Liver (tissue), 9 donors: ENCODE data around the gene ART5. TPM values are rescaled to one million over a fixed set of nuclear protein-coding genes. Genes with fewer than 3 reads are reported as not detected.

Experiments used
- DNase-seq: peaks from one replicate; pipeline ENCODE4 v3.0.0-alpha.2; 2017; ENCODE audit warnings: low spot score
- H3K27ac ChIP-seq, 2 donors: one replicate each; pipeline ENCODE4 v1.7.0; 2013; ENCODE audit warnings: inconsistent platforms in 2 of 2, low read length in 2 of 2, control low read depth in 1 of 2, low read depth in 1 of 2, mild to moderate bottlenecking in 1 of 2
- H3K27me3 ChIP-seq, 4 donors: one replicate each; pipeline versions ENCODE4 v1.6.1 to v1.7.0; 2013; ENCODE audit warnings: low read length in 3 of 4, inconsistent platforms in 1 of 4, mild to moderate bottlenecking in 1 of 4, moderate library complexity in 1 of 4; ENCODE audit not compliant: control insufficient read depth in 4 of 4, insufficient read depth in 4 of 4
- H3K36me3 ChIP-seq, 4 donors: one replicate each; pipeline versions ENCODE4 v1.6.1 to v1.7.0; 2013; ENCODE audit warnings: low read length in 3 of 4, mild to moderate bottlenecking in 3 of 4, low read depth in 1 of 4, moderate library complexity in 1 of 4; ENCODE audit not compliant: control insufficient read depth in 4 of 4, insufficient read depth in 3 of 4
- H3K4me1 ChIP-seq, 4 donors: one replicate each; pipeline versions ENCODE4 v1.6.1 to v1.7.0; 2013; ENCODE audit warnings: low read length in 3 of 4, mild to moderate bottlenecking in 3 of 4, moderate library complexity in 1 of 4; ENCODE audit not compliant: control insufficient read depth in 4 of 4, insufficient read depth in 4 of 4
- H3K4me3 ChIP-seq, 3 donors: one replicate each; pipeline versions ENCODE4 v1.6.1 to v1.7.0; 2013; ENCODE audit warnings: low read length in 3 of 3, control low read depth in 1 of 3, low read depth in 1 of 3, mild to moderate bottlenecking in 1 of 3
- H3K9ac ChIP-seq, 2 donors: one replicate each; pipeline ENCODE4 v1.7.0; 2013; ENCODE audit warnings: low read length in 2 of 2, mild to moderate bottlenecking in 2 of 2, moderate library complexity in 2 of 2, control low read depth in 1 of 2, low read depth in 1 of 2
- H3K9me3 ChIP-seq, 4 donors: one replicate each; pipeline versions ENCODE4 v1.6.1 to v1.7.0; 2013; ENCODE audit warnings: low read length in 3 of 4; ENCODE audit not compliant: control insufficient read depth in 4 of 4
- EGR1 ChIP-seq, 2 donors: IDR thresholded peaks; 2 replicates each; pipeline ENCODE4 v1.6.1; 2016 to 2018; ENCODE audit warnings: antibody characterized with exemption in 2 of 2, low read depth in 2 of 2
- FOXA1 ChIP-seq: IDR thresholded peaks from 2 replicates; pipeline ENCODE4 v1.6.1; 2016; ENCODE audit warnings: antibody characterized with exemption
- FOXA2 ChIP-seq: IDR thresholded peaks from 2 replicates; pipeline ENCODE4 v1.6.1; 2016; ENCODE audit warnings: antibody characterized with exemption
- GABPA ChIP-seq, 2 donors: IDR thresholded peaks in 1 of 2; conservative IDR thresholded peaks in 1 of 2; 2 replicates each; pipeline ENCODE4 v1.6.1; 2016; ENCODE audit warnings: antibody characterized with exemption in 2 of 2, mild to moderate bottlenecking in 1 of 2, moderate library complexity in 1 of 2
- HNF4A ChIP-seq, 2 donors: conservative IDR thresholded peaks; 2 replicates each; pipeline ENCODE4 v1.6.1; 2016; ENCODE audit warnings: antibody characterized with exemption in 2 of 2, mild to moderate bottlenecking in 2 of 2
- HNF4G ChIP-seq: IDR thresholded peaks from 2 replicates; pipeline ENCODE4 v1.6.1; 2016; ENCODE audit warnings: antibody characterized with exemption
- JUND ChIP-seq, 2 donors: IDR thresholded peaks; 2 replicates each; pipeline ENCODE4 v1.6.1; 2016; ENCODE audit warnings: antibody characterized with exemption in 2 of 2
- NR2F2 ChIP-seq: IDR thresholded peaks from 2 replicates; pipeline ENCODE4 v1.6.1; 2016; ENCODE audit warnings: antibody characterized with exemption
- RAD21 ChIP-seq, 2 donors: IDR thresholded peaks; 2 replicates each; pipeline ENCODE4 v1.6.1; 2016; ENCODE audit warnings: antibody characterized with exemption in 2 of 2, mild to moderate bottlenecking in 2 of 2
- RXRA ChIP-seq, 2 donors: IDR thresholded peaks; 2 replicates each; pipeline ENCODE4 v1.6.1; 2017 to 2018; ENCODE audit warnings: antibody characterized with exemption in 2 of 2, mild to moderate bottlenecking in 1 of 2
- SP1 ChIP-seq: IDR thresholded peaks from 2 replicates; pipeline ENCODE4 v1.6.1; 2018; ENCODE audit warnings: antibody characterized with exemption, mild to moderate bottlenecking
- TAF1 ChIP-seq: conservative IDR thresholded peaks from 2 replicates; pipeline ENCODE4 v1.6.1; 2016; ENCODE audit warnings: antibody characterized with exemption, mild to moderate bottlenecking
- YY1 ChIP-seq: IDR thresholded peaks from 2 replicates; pipeline ENCODE4 v1.6.1; 2016; ENCODE audit warnings: antibody characterized with exemption, mild to moderate bottlenecking
- WGBS: extraction: QIAGEN DNeasy Blood & Tissue Kit; methylation state at CpG from one replicate; pipeline ENCODE4 v1.1.7; 2013; 5-methylcytosine and 5-hydroxymethylcytosine counted together
- polyA plus RNA-seq, 2 donors: library from polyadenylated mRNA; stranded (reverse) in 1 of 2; unstranded in 1 of 2; fragments of 200-250 nt in 1 of 2; fragments of >200 nt in 1 of 2; fragmentation: Nextera tagmentation in 1 of 2; extraction: Ambion mirVana in 1 of 2; gene quantifications; one replicate each; pipeline versions ENCODE4 v1.2.1 to v1.2.3, GENCODE V29; 2013 to 2015
- total RNA-seq, 2 donors: library from RNA; depleted of rRNA; stranded (reverse); fragments of >200 nt; gene quantifications; one replicate each; pipeline ENCODE4 v1.2.3, GENCODE V29; 2014
- TF ChIP-seq, protein P1 (sequence below): IDR thresholded peaks from 2 replicates; pipeline ENCODE4 v1.6.1; 2016; ENCODE audit warnings: antibody characterized with exemption
- TF ChIP-seq, protein P2 (sequence below): IDR thresholded peaks from 2 replicates; pipeline ENCODE4 v1.6.1; 2016; ENCODE audit warnings: antibody characterized with exemption
- TF ChIP-seq, protein P3 (sequence below): IDR thresholded peaks from 2 replicates; pipeline ENCODE4 v1.6.1; 2016; ENCODE audit warnings: antibody characterized with exemption
- TF ChIP-seq, protein P4 (sequence below): fragments of 150-350 bp; IDR thresholded peaks from 2 replicates; pipeline ENCODE4 v1.5.1; 2017; ENCODE audit warnings: improper control_type of control experiment, low read depth, low read length; ENCODE audit not compliant: missing input control
- TF ChIP-seq, protein P5 (sequence below): IDR thresholded peaks from 2 replicates; pipeline ENCODE4 v1.6.1; 2016; ENCODE audit warnings: antibody characterized with exemption, mild to moderate bottlenecking
- donor health status: healthy.
- donor health status: healthy.
- donor health status: healthy.
- donor health status: healthy.
- donor health status: healthy.

The ART5 gene
- total and polyA plus RNA-seq, 4 donors, result 0.17 to 0.93 TPM; not detected in 2

DNA sequence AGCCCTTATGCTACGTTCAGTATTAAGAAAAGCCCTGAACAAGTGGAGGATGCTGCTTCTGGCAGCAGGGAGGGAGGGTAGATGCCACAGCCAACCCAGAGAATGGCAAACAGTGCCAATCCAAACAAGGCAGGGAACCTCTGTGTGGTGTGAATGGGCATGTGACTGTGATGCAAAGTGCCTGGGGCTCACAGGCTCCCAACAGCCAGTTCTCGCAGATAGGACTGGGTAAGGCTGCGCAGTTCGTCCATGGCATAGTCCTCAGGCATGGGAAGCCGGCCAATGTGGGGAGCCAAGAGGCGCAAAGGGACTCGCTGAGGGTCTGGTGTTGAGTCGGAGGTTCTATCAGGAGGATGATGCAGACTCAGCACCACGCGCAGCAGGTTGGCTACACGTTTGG is 34.2 kb upstream of the ART5 start:
- DNase-seq, result no peak
- TF ChIP-seq SP1 (no peak), HNF4A (conservative IDR thresholded peaks at IDR 0.05) (no peak), EGR1 (IDR thresholded peaks at IDR 0.05; ENCODE audit: low read depth in 2 of 2) (no peak), RXRA (IDR thresholded peaks at IDR 0.05) (no peak), NR2F2 (no peak), JUND (IDR thresholded peaks at IDR 0.05) (no peak), RAD21 (IDR thresholded peaks at IDR 0.05) (no peak), TAF1 (no peak), HNF4G (no peak)
- TF ChIP-seq, protein P1, sequence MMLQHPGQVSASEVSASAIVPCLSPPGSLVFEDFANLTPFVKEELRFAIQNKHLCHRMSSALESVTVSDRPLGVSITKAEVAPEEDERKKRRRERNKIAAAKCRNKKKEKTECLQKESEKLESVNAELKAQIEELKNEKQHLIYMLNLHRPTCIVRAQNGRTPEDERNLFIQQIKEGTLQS, result no peak
- TF ChIP-seq, protein P2, sequence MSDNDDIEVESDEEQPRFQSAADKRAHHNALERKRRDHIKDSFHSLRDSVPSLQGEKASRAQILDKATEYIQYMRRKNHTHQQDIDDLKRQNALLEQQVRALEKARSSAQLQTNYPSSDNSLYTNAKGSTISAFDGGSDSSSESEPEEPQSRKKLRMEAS, result no peak
- TF ChIP-seq, protein P3, sequence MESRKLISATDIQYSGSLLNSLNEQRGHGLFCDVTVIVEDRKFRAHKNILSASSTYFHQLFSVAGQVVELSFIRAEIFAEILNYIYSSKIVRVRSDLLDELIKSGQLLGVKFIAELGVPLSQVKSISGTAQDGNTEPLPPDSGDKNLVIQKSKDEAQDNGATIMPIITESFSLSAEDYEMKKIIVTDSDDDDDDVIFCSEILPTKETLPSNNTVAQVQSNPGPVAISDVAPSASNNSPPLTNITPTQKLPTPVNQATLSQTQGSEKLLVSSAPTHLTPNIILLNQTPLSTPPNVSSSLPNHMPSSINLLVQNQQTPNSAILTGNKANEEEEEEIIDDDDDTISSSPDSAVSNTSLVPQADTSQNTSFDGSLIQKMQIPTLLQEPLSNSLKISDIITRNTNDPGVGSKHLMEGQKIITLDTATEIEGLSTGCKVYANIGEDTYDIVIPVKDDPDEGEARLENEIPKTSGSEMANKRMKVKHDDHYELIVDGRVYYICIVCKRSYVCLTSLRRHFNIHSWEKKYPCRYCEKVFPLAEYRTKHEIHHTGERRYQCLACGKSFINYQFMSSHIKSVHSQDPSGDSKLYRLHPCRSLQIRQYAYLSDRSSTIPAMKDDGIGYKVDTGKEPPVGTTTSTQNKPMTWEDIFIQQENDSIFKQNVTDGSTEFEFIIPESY, result no peak
- TF ChIP-seq, protein P4, sequence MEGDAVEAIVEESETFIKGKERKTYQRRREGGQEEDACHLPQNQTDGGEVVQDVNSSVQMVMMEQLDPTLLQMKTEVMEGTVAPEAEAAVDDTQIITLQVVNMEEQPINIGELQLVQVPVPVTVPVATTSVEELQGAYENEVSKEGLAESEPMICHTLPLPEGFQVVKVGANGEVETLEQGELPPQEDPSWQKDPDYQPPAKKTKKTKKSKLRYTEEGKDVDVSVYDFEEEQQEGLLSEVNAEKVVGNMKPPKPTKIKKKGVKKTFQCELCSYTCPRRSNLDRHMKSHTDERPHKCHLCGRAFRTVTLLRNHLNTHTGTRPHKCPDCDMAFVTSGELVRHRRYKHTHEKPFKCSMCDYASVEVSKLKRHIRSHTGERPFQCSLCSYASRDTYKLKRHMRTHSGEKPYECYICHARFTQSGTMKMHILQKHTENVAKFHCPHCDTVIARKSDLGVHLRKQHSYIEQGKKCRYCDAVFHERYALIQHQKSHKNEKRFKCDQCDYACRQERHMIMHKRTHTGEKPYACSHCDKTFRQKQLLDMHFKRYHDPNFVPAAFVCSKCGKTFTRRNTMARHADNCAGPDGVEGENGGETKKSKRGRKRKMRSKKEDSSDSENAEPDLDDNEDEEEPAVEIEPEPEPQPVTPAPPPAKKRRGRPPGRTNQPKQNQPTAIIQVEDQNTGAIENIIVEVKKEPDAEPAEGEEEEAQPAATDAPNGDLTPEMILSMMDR, result no peak
- Histone ChIP-seq H3K27me3 (no peaks in the 10 kb centered on the region), H3K9me3 (no peaks in the 10 kb centered on the region), H3K27ac (no peak overlapping the region), H3K9ac (no peak overlapping the region), H3K4me1 (no peaks in the 10 kb centered on the region), H3K36me3 (peaks cover 11 to 87% (median 65%) of the 10 kb centered on the region in 4 donors), H3K4me3 (no peak overlapping the region)
- 97% methylated on average over 11 of the region's 11 CpGs for WGBS

DNA sequence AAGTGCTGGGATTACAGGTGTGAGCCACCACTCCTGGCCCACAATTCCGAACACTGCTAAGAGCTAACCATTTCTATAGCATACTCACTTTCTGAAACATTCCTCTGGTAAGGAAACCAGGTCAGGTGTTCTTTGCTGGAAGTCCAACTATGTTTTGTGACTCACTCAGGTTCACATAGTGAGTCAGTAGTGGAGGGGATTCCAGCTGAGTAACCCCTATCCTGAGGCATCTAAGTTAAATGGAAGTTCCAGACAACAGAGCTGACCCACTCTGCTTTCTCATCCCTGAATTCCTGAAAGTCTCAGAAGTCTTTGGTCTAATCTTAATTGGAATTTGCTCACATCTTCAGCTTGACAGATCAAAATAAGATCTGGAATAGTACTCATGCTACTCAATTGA is 32.4 kb upstream of the ART5 start:
- DNase-seq, result no peak
- Histone ChIP-seq H3K4me3 (no peak overlapping the region), H3K4me1 (no peaks in the 10 kb centered on the region), H3K9me3 (no peaks in the 10 kb centered on the region), H3K36me3 (peaks cover 8 to 79% (median 63%) of the 10 kb centered on the region in 4 donors), H3K27ac (no peak overlapping the region), H3K27me3 (no peaks in the 10 kb centered on the region), H3K9ac (no peak overlapping the region)
- 100% methylated on average over 1 of the region's 1 CpG for WGBS
- TF ChIP-seq JUND (IDR thresholded peaks at IDR 0.05), result no peak
- no peak for TF ChIP-seq RXRA (IDR thresholded peaks at IDR 0.05)
- TF ChIP-seq FOXA2, result no peak
- no peak for TF ChIP-seq EGR1 (IDR thresholded peaks at IDR 0.05; ENCODE audit: low read depth in 2 of 2)
- no peak for TF ChIP-seq GABPA (IDR thresholded peaks at IDR 0.05 in 1 of 2, conservative IDR thresholded peaks at IDR 0.05 in 1 of 2)
- no peak for TF ChIP-seq NR2F2
- TF ChIP-seq, protein P1, result no peak
- TF ChIP-seq, protein P2, result no peak
- TF ChIP-seq SP1, result no peak
- TF ChIP-seq, protein P3, result no peak
- no peak for TF ChIP-seq RAD21 (IDR thresholded peaks at IDR 0.05)
- no peak for TF ChIP-seq HNF4A (conservative IDR thresholded peaks at IDR 0.05)
- no peak for TF ChIP-seq TAF1
- TF ChIP-seq YY1, result no peak
- TF ChIP-seq, protein P4, result no peak
- no peak for TF ChIP-seq FOXA1
- TF ChIP-seq HNF4G, result no peak
- TF ChIP-seq, protein P5, sequence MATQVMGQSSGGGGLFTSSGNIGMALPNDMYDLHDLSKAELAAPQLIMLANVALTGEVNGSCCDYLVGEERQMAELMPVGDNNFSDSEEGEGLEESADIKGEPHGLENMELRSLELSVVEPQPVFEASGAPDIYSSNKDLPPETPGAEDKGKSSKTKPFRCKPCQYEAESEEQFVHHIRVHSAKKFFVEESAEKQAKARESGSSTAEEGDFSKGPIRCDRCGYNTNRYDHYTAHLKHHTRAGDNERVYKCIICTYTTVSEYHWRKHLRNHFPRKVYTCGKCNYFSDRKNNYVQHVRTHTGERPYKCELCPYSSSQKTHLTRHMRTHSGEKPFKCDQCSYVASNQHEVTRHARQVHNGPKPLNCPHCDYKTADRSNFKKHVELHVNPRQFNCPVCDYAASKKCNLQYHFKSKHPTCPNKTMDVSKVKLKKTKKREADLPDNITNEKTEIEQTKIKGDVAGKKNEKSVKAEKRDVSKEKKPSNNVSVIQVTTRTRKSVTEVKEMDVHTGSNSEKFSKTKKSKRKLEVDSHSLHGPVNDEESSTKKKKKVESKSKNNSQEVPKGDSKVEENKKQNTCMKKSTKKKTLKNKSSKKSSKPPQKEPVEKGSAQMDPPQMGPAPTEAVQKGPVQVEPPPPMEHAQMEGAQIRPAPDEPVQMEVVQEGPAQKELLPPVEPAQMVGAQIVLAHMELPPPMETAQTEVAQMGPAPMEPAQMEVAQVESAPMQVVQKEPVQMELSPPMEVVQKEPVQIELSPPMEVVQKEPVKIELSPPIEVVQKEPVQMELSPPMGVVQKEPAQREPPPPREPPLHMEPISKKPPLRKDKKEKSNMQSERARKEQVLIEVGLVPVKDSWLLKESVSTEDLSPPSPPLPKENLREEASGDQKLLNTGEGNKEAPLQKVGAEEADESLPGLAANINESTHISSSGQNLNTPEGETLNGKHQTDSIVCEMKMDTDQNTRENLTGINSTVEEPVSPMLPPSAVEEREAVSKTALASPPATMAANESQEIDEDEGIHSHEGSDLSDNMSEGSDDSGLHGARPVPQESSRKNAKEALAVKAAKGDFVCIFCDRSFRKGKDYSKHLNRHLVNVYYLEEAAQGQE, result no peak
